ENCODE measurements around the gene NAIF1. TPM values are rescaled to one million over a fixed set of nuclear protein-coding genes. Genes with fewer than 3 reads are reported as not detected.
A peak's percentile ranks its signal among the peaks of the same experiment; 100 is the strongest.

Gene NAIF1
- polyA plus RNA-seq, 1 of the 3 experiments (the other 2 are of a cell fraction), result 14.8 TPM

DNA sequence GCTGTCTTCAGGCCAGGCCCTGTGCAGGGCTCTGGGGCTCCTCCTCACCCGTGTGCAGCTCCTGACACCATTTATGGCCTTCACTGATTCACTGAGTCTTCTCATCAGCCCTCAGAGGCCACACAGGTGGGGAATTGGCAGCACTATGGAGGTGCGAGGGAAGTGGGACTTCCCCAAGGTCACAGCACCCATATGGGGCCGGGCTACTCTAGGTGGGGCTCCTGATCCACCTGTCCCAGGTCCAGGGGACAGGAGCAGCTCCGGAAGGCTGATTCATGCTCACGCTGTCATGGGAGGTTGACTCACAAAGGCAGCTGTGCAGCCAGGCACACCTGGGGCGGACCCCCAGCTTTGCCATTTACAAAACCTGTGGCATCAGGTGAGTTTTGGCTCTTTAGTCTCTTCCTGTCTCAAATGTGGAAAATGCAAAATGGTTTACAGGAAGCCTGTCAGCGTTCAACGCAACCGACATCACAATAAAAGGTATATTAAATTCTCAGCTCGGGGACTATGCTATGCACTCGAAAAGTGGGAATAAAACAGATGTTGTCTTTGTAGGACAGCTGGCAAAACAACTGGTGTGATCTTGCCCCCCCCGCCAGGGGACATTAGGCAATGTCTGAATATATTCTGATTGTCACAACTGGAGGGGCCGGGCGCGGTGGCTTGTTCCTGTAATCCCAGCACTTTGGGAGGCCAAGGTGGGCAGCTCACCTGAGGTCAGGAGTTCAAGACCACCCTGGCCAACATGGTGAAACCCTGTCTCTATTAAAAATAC is 15.0 kb downstream of the NAIF1 start (continued):
- TF ChIP-seq REST (IDR thresholded peaks at IDR 0.05; ENCODE audit: low read depth, low read length), result no peak

DNA sequence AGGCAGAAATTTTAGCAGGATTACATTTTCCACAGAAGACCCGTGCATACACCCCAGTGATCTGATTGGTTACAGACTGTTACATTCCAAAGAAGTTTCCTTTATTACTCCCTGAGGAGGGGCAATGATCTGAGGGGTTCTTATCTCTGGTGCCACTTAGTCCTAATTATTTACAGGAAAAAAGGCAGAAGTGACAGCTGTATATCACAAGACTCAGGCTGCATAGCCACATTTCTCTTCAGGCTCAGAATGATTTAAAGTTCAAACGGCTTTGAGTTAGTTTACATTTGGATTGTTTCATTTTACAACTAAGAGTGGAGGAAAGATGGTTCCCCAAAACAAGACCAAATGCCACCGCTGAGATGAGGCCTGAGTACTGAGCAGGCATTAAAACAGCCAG is 17.3 kb downstream of the NAIF1 start:
- Histone ChIP-seq H3K4me1 (ENCODE audit: control insufficient read depth in 1 of 2, insufficient read depth in 2 of 2, low read depth in 1 of 2, low read length in 1 of 2) (peaks cover 8 to 13% of the 10 kb centered on the region in 2 experiments; a peak in 3 of 4 replicates), H3K9me3 (no peaks in the 10 kb centered on the region), H3F3A (replicated peaks; ENCODE audit: insufficient read depth) (peaks cover 7% of the 10 kb centered on the region), H4K20me1 (ENCODE audit: insufficient read depth) (no peaks in the 10 kb centered on the region), H3K27me3 (ENCODE audit: insufficient read depth) (no peaks in the 10 kb centered on the region), H3K9me2 (no peaks in the 10 kb centered on the region), H3K79me2 (ENCODE audit: insufficient read depth) (no peaks in the 10 kb centered on the region), H2AFZ (ENCODE audit: low read depth) (peak overlapping the region; percentile 46; the same call in 1 of the 2 replicates), H3K4me3 (ENCODE audit: low read depth in 2 of 2, low read length in 1 of 2) (no peak overlapping the region), H3K4me2 (no peak overlapping the region), H3K36me3 (replicated peaks in 1 of 2; ENCODE audit: control insufficient read depth in 1 of 2, insufficient read depth in 2 of 2, low read length in 1 of 2) (no peaks in the 10 kb centered on the region), H3K27ac (ENCODE audit: low read depth in 2 of 2, low read length in 1 of 2) (no peak overlapping the region), H3K9ac (no peak overlapping the region)
- DNase-seq, result no peak
- ChIA-PET POLR2A (interaction anchor here (0.6 kb wide), 1 partner anchor 21 kb away, joined by 5 read pairs; no protein-coding TSS in a partner anchor), CTCF (interaction anchor here (1.0 to 1.6 kb wide), 3 partner anchors 44 to 106 kb away, joined by 3 to 4 read pairs (median 3); no protein-coding TSS in a partner anchor)
- 58% methylated on average over 3 of the region's 3 CpGs for WGBS (ENCODE audit: low lambda C conversion rate)
- TF ChIP-seq PBX3 (IDR thresholded peaks at IDR 0.05) (peak; percentile 4; the same call in 1 of the 2 replicates), FOSL2 (IDR thresholded peaks at IDR 0.05; ENCODE audit: borderline replicate concordance, low read depth) (no peak), POLR2AphosphoS5 (IDR thresholded peaks at IDR 0.05; ENCODE audit: low read depth, low read length) (no peak)

DNA sequence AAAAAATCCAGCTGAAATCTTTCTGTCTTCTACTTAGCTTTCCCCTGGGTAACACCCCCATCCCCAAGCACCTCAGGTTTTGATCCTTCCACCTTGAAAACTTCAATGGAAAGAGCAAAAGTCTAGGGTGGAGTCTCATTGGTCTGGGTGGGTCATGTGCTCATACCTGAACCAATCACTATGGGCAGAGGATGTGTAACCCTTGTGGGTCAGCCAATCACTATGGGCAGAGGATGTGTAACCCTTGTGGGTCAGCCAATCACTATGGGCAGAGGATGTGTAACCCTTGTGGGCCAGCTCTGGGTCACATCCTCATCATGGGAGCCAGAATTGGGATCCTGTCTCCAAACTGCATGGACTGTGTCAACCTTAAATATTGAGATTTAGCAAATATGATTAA is 18.5 kb downstream of the NAIF1 start:
- Histone ChIP-seq H3K9me3 (no peaks in the 10 kb centered on the region), H3K79me2 (ENCODE audit: insufficient read depth) (no peaks in the 10 kb centered on the region), H3K27me3 (ENCODE audit: insufficient read depth) (no peaks in the 10 kb centered on the region), H3K36me3 (replicated peaks in 1 of 2; ENCODE audit: control insufficient read depth in 1 of 2, insufficient read depth in 2 of 2, low read length in 1 of 2) (no peaks in the 10 kb centered on the region), H3F3A (replicated peaks; ENCODE audit: insufficient read depth) (peaks cover 7% of the 10 kb centered on the region), H3K9me2 (no peaks in the 10 kb centered on the region), H3K4me3 (ENCODE audit: low read depth in 2 of 2, low read length in 1 of 2) (no peak overlapping the region), H3K9ac (no peak overlapping the region), H3K4me2 (no peak overlapping the region), H3K4me1 (ENCODE audit: control insufficient read depth in 1 of 2, insufficient read depth in 2 of 2, low read depth in 1 of 2, low read length in 1 of 2) (peaks cover 8 to 13% of the 10 kb centered on the region in 2 experiments; a peak in 3 of 4 replicates), H2AFZ (ENCODE audit: low read depth) (no peak overlapping the region), H4K20me1 (ENCODE audit: insufficient read depth) (no peaks in the 10 kb centered on the region), H3K27ac (ENCODE audit: low read depth in 2 of 2, low read length in 1 of 2) (no peak overlapping the region)
- ChIA-PET POLR2A (no interaction called here), CTCF (interaction anchor here (1.1 to 1.6 kb wide), 2 partner anchors 69 to 105 kb away, joined by 3 to 4 read pairs; no protein-coding TSS in a partner anchor)
- TF ChIP-seq, protein P1, sequence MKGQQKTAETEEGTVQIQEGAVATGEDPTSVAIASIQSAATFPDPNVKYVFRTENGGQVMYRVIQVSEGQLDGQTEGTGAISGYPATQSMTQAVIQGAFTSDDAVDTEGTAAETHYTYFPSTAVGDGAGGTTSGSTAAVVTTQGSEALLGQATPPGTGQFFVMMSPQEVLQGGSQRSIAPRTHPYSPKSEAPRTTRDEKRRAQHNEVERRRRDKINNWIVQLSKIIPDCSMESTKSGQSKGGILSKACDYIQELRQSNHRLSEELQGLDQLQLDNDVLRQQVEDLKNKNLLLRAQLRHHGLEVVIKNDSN (IDR thresholded peaks at IDR 0.05; ENCODE audit: borderline replicate concordance, low read depth), result peak; percentile 48; the same call in 1 of the 2 replicates
- TF ChIP-seq PBX3 (IDR thresholded peaks at IDR 0.05) (no peak), IRF3 (IDR thresholded peaks at IDR 0.05; ENCODE audit: low read depth, low read length) (no peak)
- no peak for DNase-seq

Data from SK-N-SH (cell line).